Measurements from ENCODE around the gene TRIM38.
A peak's percentile ranks its signal among the peaks of the same experiment; 100 is the strongest.

Gene TRIM38

GRCh38 chr6:25962149-25963127, at the start of gene TRIM38:
TSS of gene TRIM38 (plus strand) at chr6:25962802. CDS start at chr6:25966523, 3,721 bp downstream.
- Histone ChIP-seq H2AFZ (ENCODE audit: low read length, unreplicated experiment) (peak within 1 kb of the TSS; percentile 19), H3K4me3 (ENCODE audit: low read depth, low read length) (peak within 1 kb of the TSS; percentile 78)

GRCh38 chr6:25913741-25914140, 48.9 kb upstream of the TRIM38 start:
- Histone ChIP-seq H3K4me3 (ENCODE audit: low read depth, low read length) (no peak overlapping the region), H3K27me3 (ENCODE audit: insufficient read depth, low read length) (no peaks in the 10 kb centered on the region), H3K36me3 (ENCODE audit: insufficient read depth, low read length) (no peaks in the 10 kb centered on the region), H3K27ac (ENCODE audit: low read depth, low read length) (no peak overlapping the region), H2AFZ (ENCODE audit: low read length, unreplicated experiment) (no peak overlapping the region), H3K4me1 (ENCODE audit: control insufficient read depth, insufficient read depth, low read length, unreplicated experiment) (no peaks in the 10 kb centered on the region), H3K79me2 (ENCODE audit: control insufficient read depth, insufficient read depth, low read length, unreplicated experiment) (no peaks in the 10 kb centered on the region)

More at GRCh38 chr6:25962149-25963127, at the start of gene TRIM38:
- Histone ChIP-seq H3K36me3 (ENCODE audit: insufficient read depth, low read length) (peaks cover 16% of the 10 kb centered on the region), H3K27ac (ENCODE audit: low read depth, low read length) (peak within 1 kb of the TSS; percentile 86), H3K79me2 (ENCODE audit: control insufficient read depth, insufficient read depth, low read length, unreplicated experiment) (peaks cover 37% of the 10 kb centered on the region), H3K4me1 (ENCODE audit: control insufficient read depth, insufficient read depth, low read length, unreplicated experiment) (peaks cover 23% of the 10 kb centered on the region), H3K27me3 (ENCODE audit: insufficient read depth, low read length) (no peaks in the 10 kb centered on the region)

- no peaks in the 10 kb centered on the region for H3K4me1 ChIP-seq (ENCODE audit: control insufficient read depth, insufficient read depth, low read length, unreplicated experiment)
- H2AFZ ChIP-seq (ENCODE audit: low read length, unreplicated experiment), result no peak overlapping the region
Observed at GRCh38 chr6:25916330-25916729, 46.3 kb upstream of the TRIM38 start.

GRCh38 chr6:25916789-25917490, 45.7 kb upstream of the TRIM38 start:
- H3K4me3 ChIP-seq (ENCODE audit: low read depth, low read length), result no peak overlapping the region
- no peaks in the 10 kb centered on the region for H3K4me1 ChIP-seq (ENCODE audit: control insufficient read depth, insufficient read depth, low read length, unreplicated experiment)
- H3K27me3 ChIP-seq (ENCODE audit: insufficient read depth, low read length), result no peaks in the 10 kb centered on the region
- H2AFZ ChIP-seq (ENCODE audit: low read length, unreplicated experiment), result no peak overlapping the region
- H3K79me2 ChIP-seq (ENCODE audit: control insufficient read depth, insufficient read depth, low read length, unreplicated experiment), result no peaks in the 10 kb centered on the region
- H3K36me3 ChIP-seq (ENCODE audit: insufficient read depth, low read length), result no peaks in the 10 kb centered on the region
- no peak overlapping the region for H3K27ac ChIP-seq (ENCODE audit: low read depth, low read length)

More at GRCh38 chr6:25916330-25916729, 46.3 kb upstream of the TRIM38 start:
- Histone ChIP-seq H3K27ac (ENCODE audit: low read depth, low read length) (no peak overlapping the region), H3K36me3 (ENCODE audit: insufficient read depth, low read length) (no peaks in the 10 kb centered on the region), H3K4me3 (ENCODE audit: low read depth, low read length) (no peak overlapping the region), H3K27me3 (ENCODE audit: insufficient read depth, low read length) (no peaks in the 10 kb centered on the region), H3K79me2 (ENCODE audit: control insufficient read depth, insufficient read depth, low read length, unreplicated experiment) (no peaks in the 10 kb centered on the region)

GRCh38 chr6:25918083-25918683, 44.4 kb upstream of the TRIM38 start:
- H3K4me1 ChIP-seq (ENCODE audit: control insufficient read depth, insufficient read depth, low read length, unreplicated experiment), result no peaks in the 10 kb centered on the region
- H3K27ac ChIP-seq (ENCODE audit: low read depth, low read length), result no peak overlapping the region
- no peaks in the 10 kb centered on the region for H3K36me3 ChIP-seq (ENCODE audit: insufficient read depth, low read length)
- no peaks in the 10 kb centered on the region for H3K27me3 ChIP-seq (ENCODE audit: insufficient read depth, low read length)
- H3K4me3 ChIP-seq (ENCODE audit: low read depth, low read length), result no peak overlapping the region
- no peaks in the 10 kb centered on the region for H3K79me2 ChIP-seq (ENCODE audit: control insufficient read depth, insufficient read depth, low read length, unreplicated experiment)
- no peak overlapping the region for H2AFZ ChIP-seq (ENCODE audit: low read length, unreplicated experiment)

- Histone ChIP-seq H3K27ac (ENCODE audit: low read depth, low read length) (no peak overlapping the region), H3K79me2 (ENCODE audit: control insufficient read depth, insufficient read depth, low read length, unreplicated experiment) (no peaks in the 10 kb centered on the region), H2AFZ (ENCODE audit: low read length, unreplicated experiment) (no peak overlapping the region), H3K36me3 (ENCODE audit: insufficient read depth, low read length) (no peaks in the 10 kb centered on the region), H3K27me3 (ENCODE audit: insufficient read depth, low read length) (no peaks in the 10 kb centered on the region), H3K4me3 (ENCODE audit: low read depth, low read length) (no peak overlapping the region), H3K4me1 (ENCODE audit: control insufficient read depth, insufficient read depth, low read length, unreplicated experiment) (no peaks in the 10 kb centered on the region)
Observed at GRCh38 chr6:25919657-25920056, 42.9 kb upstream of the TRIM38 start.

- no peaks in the 10 kb centered on the region for H3K4me1 ChIP-seq (ENCODE audit: control insufficient read depth, insufficient read depth, low read length, unreplicated experiment)
- H3K36me3 ChIP-seq (ENCODE audit: insufficient read depth, low read length), result no peaks in the 10 kb centered on the region
- no peak overlapping the region for H2AFZ ChIP-seq (ENCODE audit: low read length, unreplicated experiment)
- no peak overlapping the region for H3K27ac ChIP-seq (ENCODE audit: low read depth, low read length)
- H3K27me3 ChIP-seq (ENCODE audit: insufficient read depth, low read length), result no peaks in the 10 kb centered on the region
- H3K4me3 ChIP-seq (ENCODE audit: low read depth, low read length), result no peak overlapping the region
- no peaks in the 10 kb centered on the region for H3K79me2 ChIP-seq (ENCODE audit: control insufficient read depth, insufficient read depth, low read length, unreplicated experiment)
Observed at GRCh38 chr6:25921525-25922203, 40.9 kb upstream of the TRIM38 start.

GRCh38 chr6:25922301-25922700, 40.3 kb upstream of the TRIM38 start:
- peak overlapping the region; percentile 18 for H2AFZ ChIP-seq (ENCODE audit: low read length, unreplicated experiment)
- no peak overlapping the region for H3K4me3 ChIP-seq (ENCODE audit: low read depth, low read length)
- no peak overlapping the region for H3K27ac ChIP-seq (ENCODE audit: low read depth, low read length)
- H3K4me1 ChIP-seq (ENCODE audit: control insufficient read depth, insufficient read depth, low read length, unreplicated experiment), result no peaks in the 10 kb centered on the region
- no peaks in the 10 kb centered on the region for H3K36me3 ChIP-seq (ENCODE audit: insufficient read depth, low read length)
- H3K27me3 ChIP-seq (ENCODE audit: insufficient read depth, low read length), result no peaks in the 10 kb centered on the region
- H3K79me2 ChIP-seq (ENCODE audit: control insufficient read depth, insufficient read depth, low read length, unreplicated experiment), result no peaks in the 10 kb centered on the region

- no peaks in the 10 kb centered on the region for H3K27me3 ChIP-seq (ENCODE audit: insufficient read depth, low read length)
- H3K4me1 ChIP-seq (ENCODE audit: control insufficient read depth, insufficient read depth, low read length, unreplicated experiment), result no peaks in the 10 kb centered on the region
- no peak overlapping the region for H3K27ac ChIP-seq (ENCODE audit: low read depth, low read length)
- no peaks in the 10 kb centered on the region for H3K79me2 ChIP-seq (ENCODE audit: control insufficient read depth, insufficient read depth, low read length, unreplicated experiment)
- no peak overlapping the region for H3K4me3 ChIP-seq (ENCODE audit: low read depth, low read length)
- no peaks in the 10 kb centered on the region for H3K36me3 ChIP-seq (ENCODE audit: insufficient read depth, low read length)
- H2AFZ ChIP-seq (ENCODE audit: low read length, unreplicated experiment), result no peak overlapping the region
Observed at GRCh38 chr6:25925876-25926275, 36.7 kb upstream of the TRIM38 start.

GRCh38 chr6:25927178-25927577, 35.4 kb upstream of the TRIM38 start:
- Histone ChIP-seq H3K27me3 (ENCODE audit: insufficient read depth, low read length) (no peaks in the 10 kb centered on the region), H3K4me1 (ENCODE audit: control insufficient read depth, insufficient read depth, low read length, unreplicated experiment) (no peaks in the 10 kb centered on the region), H3K27ac (ENCODE audit: low read depth, low read length) (no peak overlapping the region), H2AFZ (ENCODE audit: low read length, unreplicated experiment) (no peak overlapping the region), H3K4me3 (ENCODE audit: low read depth, low read length) (no peak overlapping the region), H3K79me2 (ENCODE audit: control insufficient read depth, insufficient read depth, low read length, unreplicated experiment) (no peaks in the 10 kb centered on the region), H3K36me3 (ENCODE audit: insufficient read depth, low read length) (no peaks in the 10 kb centered on the region)

Measured in ACC112 (cell line).